ENCODE results near the gene RAP1GDS1. TPM values are rescaled to one million over a fixed set of nuclear protein-coding genes. Genes with fewer than 3 reads are reported as not detected.
A peak's percentile ranks its signal among the peaks of the same experiment; 100 is the strongest.

RAP1GDS1 gene
- total and polyA plus RNA-seq, 2 of the 13 experiments (the other 11 are each of a cell fraction or from before 2014, with no cell fraction given), result 19.3 to 42.5 TPM

DNA sequence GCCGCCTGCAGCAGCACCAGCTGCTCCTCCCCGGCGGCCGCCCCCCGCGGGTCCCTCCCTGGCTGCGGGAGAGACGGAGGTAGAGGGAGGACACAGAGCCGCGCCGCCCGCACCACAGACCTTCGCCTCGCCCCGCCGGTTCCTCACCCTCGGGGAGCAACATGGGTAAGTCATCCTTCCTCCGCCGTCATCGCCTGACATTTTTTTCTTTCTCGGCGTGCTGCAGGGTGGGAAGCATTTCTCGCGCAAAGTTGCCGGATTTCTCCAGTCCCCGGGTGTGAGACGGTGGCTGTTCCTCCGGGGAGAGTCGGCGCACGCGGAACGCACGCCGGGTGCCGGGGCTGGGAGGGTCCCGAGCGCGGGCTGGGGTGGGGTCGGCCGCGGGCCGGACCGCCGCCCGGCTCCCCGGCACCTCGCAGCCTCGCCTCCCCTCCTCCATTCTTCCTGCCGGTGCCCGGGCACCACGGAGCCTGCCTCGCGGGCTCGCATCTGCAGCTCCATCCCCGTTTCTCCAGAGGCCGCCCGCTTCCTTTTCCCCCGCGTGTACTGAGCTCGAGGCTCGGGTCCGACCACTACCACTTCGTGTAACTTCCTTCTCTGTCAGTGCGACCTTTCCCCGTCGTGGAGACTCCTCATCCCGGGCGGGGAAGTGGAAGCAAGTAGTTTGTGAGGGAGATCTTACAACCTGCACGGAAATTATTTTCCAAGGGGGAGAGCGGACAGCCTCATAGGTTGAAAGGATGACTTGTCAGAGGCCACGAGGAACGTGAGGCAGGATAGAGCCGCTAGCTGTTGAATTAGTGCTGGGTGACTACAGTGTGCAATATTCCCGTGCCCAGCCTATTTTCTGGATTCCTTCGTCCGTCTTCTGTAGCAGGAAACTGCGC, 464 bp downstream of the RAP1GDS1 start (continued):
- TF ChIP-seq TCF12 (IDR thresholded peaks at IDR 0.05) (no peak), TCF12 (CRISPR knock-in tag; IDR thresholded peaks at IDR 0.05) (no peak), ARNTL (CRISPR knock-in tag; IDR thresholded peaks at IDR 0.05) (0 out of 2 replicates have a peak, but pooled peaks have one; percentile 32), ZNF703 (CRISPR knock-in tag; IDR thresholded peaks at IDR 0.05; ENCODE audit: borderline replicate concordance) (no peak), NCOR1 (IDR thresholded peaks at IDR 0.05; ENCODE audit: borderline replicate concordance, low read length) (no peak), ZNF30 (CRISPR knock-in tag; IDR thresholded peaks at IDR 0.05) (no peak), ZNF253 (CRISPR knock-in tag; IDR thresholded peaks at IDR 0.05; ENCODE audit: borderline replicate concordance) (no peak), GATAD2A (CRISPR knock-in tag; IDR thresholded peaks at IDR 0.05) (no peak), HOXA5 (CRISPR knock-in tag; IDR thresholded peaks at IDR 0.05) (no peak), ZNF136 (CRISPR knock-in tag; IDR thresholded peaks at IDR 0.05; ENCODE audit: low read depth) (no peak), BRCA1 (CRISPR knock-in tag; IDR thresholded peaks at IDR 0.05) (no peak), ZNF788 (CRISPR knock-in tag; IDR thresholded peaks at IDR 0.05; ENCODE audit: borderline replicate concordance) (no peak)
- TF ChIP-seq, protein P1, sequence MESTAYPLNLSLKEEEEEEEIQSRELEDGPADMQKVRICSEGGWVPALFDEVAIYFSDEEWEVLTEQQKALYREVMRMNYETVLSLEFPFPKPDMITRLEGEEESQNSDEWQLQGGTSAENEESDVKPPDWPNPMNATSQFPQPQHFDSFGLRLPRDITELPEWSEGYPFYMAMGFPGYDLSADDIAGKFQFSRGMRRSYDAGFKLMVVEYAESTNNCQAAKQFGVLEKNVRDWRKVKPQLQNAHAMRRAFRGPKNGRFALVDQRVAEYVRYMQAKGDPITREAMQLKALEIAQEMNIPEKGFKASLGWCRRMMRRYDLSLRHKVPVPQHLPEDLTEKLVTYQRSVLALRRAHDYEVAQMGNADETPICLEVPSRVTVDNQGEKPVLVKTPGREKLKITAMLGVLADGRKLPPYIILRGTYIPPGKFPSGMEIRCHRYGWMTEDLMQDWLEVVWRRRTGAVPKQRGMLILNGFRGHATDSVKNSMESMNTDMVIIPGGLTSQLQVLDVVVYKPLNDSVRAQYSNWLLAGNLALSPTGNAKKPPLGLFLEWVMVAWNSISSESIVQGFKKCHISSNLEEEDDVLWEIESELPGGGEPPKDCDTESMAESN (CRISPR knock-in tag; conservative IDR thresholded peaks at IDR 0.05), result no peak
- TF ChIP-seq, protein P2, sequence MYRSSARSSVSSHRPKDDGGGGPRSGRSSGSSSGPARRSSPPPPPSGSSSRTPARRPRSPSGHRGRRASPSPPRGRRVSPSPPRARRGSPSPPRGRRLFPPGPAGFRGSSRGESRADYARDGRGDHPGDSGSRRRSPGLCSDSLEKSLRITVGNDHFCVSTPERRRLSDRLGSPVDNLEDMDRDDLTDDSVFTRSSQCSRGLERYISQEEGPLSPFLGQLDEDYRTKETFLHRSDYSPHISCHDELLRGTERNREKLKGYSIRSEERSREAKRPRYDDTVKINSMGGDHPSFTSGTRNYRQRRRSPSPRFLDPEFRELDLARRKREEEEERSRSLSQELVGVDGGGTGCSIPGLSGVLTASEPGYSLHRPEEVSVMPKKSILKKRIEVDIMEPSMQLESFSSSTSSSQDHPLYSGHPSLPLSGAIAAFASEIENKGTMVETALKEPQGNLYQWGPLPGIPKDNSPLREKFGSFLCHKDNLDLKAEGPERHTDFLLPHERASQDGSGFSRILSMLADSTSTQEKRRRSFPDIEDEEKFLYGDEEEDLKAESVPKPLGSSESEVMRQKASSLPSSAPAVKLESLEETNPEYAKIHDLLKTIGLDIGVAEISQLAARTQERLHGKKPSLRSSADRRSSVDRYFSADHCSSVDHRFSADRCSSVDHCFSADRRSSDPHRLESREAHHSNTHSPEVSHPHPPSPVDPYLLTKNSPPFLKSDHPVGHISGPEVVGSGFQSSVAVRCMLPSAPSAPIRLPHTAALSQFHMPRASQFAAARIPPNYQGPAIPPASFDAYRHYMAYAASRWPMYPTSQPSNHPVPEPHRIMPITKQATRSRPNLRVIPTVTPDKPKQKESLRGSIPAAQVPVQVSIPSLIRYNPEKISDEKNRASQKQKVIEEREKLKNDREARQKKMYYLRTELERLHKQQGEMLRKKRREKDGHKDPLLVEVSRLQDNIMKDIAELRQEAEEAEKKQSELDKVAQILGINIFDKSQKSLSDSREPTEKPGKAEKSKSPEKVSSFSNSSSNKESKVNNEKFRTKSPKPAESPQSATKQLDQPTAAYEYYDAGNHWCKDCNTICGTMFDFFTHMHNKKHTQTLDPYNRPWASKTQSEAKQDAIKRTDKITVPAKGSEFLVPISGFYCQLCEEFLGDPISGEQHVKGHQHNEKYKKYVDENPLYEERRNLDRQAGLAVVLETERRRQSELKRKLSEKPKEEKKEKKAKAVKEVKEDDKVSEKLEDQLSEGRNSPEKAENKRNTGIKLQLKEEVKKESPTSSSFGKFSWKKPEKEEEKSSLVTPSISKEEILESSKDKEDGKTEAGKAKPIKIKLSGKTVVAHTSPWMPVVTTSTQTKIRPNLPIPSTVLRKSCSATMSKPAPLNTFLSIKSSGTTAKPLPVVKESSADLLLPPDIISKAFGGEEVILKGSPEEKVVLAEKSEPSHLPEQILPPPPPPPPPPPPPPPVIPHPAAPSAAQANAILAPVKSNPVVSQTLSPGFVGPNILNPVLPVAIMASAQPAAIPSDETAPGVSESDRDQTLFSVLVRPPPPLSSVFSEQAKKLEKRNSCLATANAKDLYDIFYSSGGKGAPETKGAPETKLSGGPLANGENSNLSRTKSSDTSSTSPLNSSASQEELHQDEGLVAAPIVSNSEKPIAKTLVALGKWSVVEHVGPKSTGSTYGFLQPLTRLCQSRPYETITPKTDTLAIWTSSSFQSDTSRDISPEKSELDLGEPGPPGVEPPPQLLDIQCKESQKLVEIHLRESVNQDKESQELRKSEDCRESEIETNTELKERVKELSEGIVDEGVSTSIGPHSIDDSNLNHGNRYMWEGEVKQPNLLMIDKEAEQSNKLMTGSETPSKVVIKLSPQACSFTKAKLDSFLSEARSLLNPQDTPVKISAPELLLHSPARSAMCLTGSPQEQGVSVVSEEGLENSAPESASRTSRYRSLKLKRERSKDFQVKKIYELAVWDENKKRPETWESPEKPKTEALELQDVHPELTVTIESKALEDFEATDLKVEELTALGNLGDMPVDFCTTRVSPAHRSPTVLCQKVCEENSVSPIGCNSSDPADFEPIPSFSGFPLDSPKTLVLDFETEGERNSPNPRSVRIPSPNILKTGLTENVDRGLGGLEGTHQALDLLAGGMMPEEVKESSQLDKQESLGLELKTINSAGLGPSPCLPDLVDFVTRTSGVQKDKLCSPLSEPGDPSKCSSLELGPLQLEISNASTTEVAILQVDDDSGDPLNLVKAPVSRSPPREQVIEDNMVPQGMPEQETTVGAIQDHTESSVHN (CRISPR knock-in tag; IDR thresholded peaks at IDR 0.05), result 0 out of 2 replicates have a peak, but pooled peaks have one; percentile 65
- TF ChIP-seq, protein P3, sequence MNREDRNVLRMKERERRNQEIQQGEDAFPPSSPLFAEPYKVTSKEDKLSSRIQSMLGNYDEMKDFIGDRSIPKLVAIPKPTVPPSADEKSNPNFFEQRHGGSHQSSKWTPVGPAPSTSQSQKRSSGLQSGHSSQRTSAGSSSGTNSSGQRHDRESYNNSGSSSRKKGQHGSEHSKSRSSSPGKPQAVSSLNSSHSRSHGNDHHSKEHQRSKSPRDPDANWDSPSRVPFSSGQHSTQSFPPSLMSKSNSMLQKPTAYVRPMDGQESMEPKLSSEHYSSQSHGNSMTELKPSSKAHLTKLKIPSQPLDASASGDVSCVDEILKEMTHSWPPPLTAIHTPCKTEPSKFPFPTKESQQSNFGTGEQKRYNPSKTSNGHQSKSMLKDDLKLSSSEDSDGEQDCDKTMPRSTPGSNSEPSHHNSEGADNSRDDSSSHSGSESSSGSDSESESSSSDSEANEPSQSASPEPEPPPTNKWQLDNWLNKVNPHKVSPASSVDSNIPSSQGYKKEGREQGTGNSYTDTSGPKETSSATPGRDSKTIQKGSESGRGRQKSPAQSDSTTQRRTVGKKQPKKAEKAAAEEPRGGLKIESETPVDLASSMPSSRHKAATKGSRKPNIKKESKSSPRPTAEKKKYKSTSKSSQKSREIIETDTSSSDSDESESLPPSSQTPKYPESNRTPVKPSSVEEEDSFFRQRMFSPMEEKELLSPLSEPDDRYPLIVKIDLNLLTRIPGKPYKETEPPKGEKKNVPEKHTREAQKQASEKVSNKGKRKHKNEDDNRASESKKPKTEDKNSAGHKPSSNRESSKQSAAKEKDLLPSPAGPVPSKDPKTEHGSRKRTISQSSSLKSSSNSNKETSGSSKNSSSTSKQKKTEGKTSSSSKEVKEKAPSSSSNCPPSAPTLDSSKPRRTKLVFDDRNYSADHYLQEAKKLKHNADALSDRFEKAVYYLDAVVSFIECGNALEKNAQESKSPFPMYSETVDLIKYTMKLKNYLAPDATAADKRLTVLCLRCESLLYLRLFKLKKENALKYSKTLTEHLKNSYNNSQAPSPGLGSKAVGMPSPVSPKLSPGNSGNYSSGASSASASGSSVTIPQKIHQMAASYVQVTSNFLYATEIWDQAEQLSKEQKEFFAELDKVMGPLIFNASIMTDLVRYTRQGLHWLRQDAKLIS (CRISPR knock-in tag; IDR thresholded peaks at IDR 0.05), result no peak

Data from HepG2 (cell line).